Activated naive CD4-positive, alpha-beta T cell treated with Interleukin-2 at 50 U/mL for 16 hours (primary cell): ENCODE data around the gene NEDD4L.

Experiments used
- DNase-seq: peaks from one replicate; pipeline ENCODE4 v3.0.0-alpha.2; 2020

The NEDD4L gene

GRCh38 chr18:58188996-58189395, 145.0 kb downstream of the NEDD4L start:
- no peak for DNase-seq

GRCh38 chr18:58190842-58191530, 147.0 kb downstream of the NEDD4L start:
- no peak for DNase-seq

- DNase-seq: no peak
These were observed 147.6 kb downstream of the NEDD4L start for GRCh38 chr18:58191626-58192025.

GRCh38 chr18:58192519-58192918, 148.5 kb downstream of the NEDD4L start:
- no peak for DNase-seq

- no peak for DNase-seq
These were observed 150.0 kb downstream of the NEDD4L start for GRCh38 chr18:58194028-58194427.

- DNase-seq: peak; percentile 13
These were observed 151.3 kb downstream of the NEDD4L start for GRCh38 chr18:58195278-58195765.

GRCh38 chr18:58196164-58196563, 152.1 kb downstream of the NEDD4L start:
- no peak for DNase-seq

- DNase-seq: no peak
These were observed 153.2 kb downstream of the NEDD4L start for GRCh38 chr18:58196881-58197872.

GRCh38 chr18:58201268-58201667, 157.2 kb downstream of the NEDD4L start:
- no peak for DNase-seq

- DNase-seq: no peak
These were observed 158.0 kb downstream of the NEDD4L start for GRCh38 chr18:58201733-58202730.

- DNase-seq: no peak
These were observed 160.9 kb downstream of the NEDD4L start for GRCh38 chr18:58204776-58205442.

- DNase-seq: no peak
These were observed 161.6 kb downstream of the NEDD4L start for GRCh38 chr18:58205443-58206160.

- no peak for DNase-seq
These were observed 163.6 kb downstream of the NEDD4L start for GRCh38 chr18:58207520-58208152.

- no peak for DNase-seq
These were observed 164.3 kb downstream of the NEDD4L start for GRCh38 chr18:58208207-58208932.

GRCh38 chr18:58209326-58209725, 165.3 kb downstream of the NEDD4L start:
- DNase-seq: no peak

- DNase-seq: no peak
These were observed 167.5 kb downstream of the NEDD4L start for GRCh38 chr18:58211510-58211909.

- DNase-seq: peak; percentile 17
These were observed 168.2 kb downstream of the NEDD4L start for GRCh38 chr18:58212274-58212673.

- no peak for DNase-seq
These were observed 169.4 kb downstream of the NEDD4L start for GRCh38 chr18:58213440-58213839.

- no peak for DNase-seq
These were observed 171.0 kb downstream of the NEDD4L start for GRCh38 chr18:58215011-58215410.

- DNase-seq: no peak
These were observed 172.1 kb downstream of the NEDD4L start for GRCh38 chr18:58216071-58216481.
